Kidney (tissue), 14 donors: Measurements from ENCODE around the gene KCNJ16. TPM values are rescaled to one million over a fixed set of nuclear protein-coding genes. Genes with fewer than 3 reads are reported as not detected.

Source experiments
- DNase-seq, 5 donors: peaks; one replicate each; pipeline ENCODE4 v3.0.0-alpha.2; 2013 to 2020
- FAIRE-seq: peaks from 2 replicates; lab custom pipeline; 2012; peaks lifted over from hg19 to GRCh38; lab: Jason Lieb, UNC
- H3K27ac ChIP-seq, 2 donors: one replicate each; pipeline ENCODE4 v1.7.0; 2013; ENCODE audit warnings: low read depth in 2 of 2, low read length in 2 of 2, inconsistent platforms in 1 of 2
- H3K27me3 ChIP-seq: one replicate; pipeline ENCODE4 v1.7.1; 2013; ENCODE audit warnings: low read length, inconsistent platforms; ENCODE audit not compliant: control insufficient read depth, insufficient read depth
- H3K36me3 ChIP-seq, 3 donors: one replicate each; pipeline versions ENCODE4 v1.7.0 to v1.7.1; 2013; ENCODE audit warnings: low read length in 3 of 3, control low read depth in 1 of 3, inconsistent platforms in 1 of 3; ENCODE audit not compliant: insufficient read depth in 3 of 3, control insufficient read depth in 2 of 3
- H3K4me1 ChIP-seq, 3 donors: one replicate each; pipeline versions ENCODE4 v1.7.0 to v1.7.1; 2013; ENCODE audit warnings: low read length in 3 of 3, inconsistent platforms in 1 of 3, low read depth in 1 of 3; ENCODE audit not compliant: control insufficient read depth in 2 of 3, insufficient read depth in 2 of 3
- H3K4me3 ChIP-seq, 3 donors: one replicate each; pipeline versions ENCODE4 v1.7.0 to v1.8.1; 2013; ENCODE audit warnings: low read length in 3 of 3, control low read depth in 1 of 3, inconsistent platforms in 1 of 3
- H3K9ac ChIP-seq, 3 donors: one replicate each; pipeline versions ENCODE4 v1.7.0 to v1.7.1; 2013; ENCODE audit warnings: low read length in 3 of 3, control low read depth in 1 of 3, inconsistent platforms in 1 of 3
- H3K9me3 ChIP-seq, 3 donors: one replicate each; pipeline versions ENCODE4 v1.7.0 to v1.7.1; 2013; ENCODE audit warnings: low read length in 3 of 3, control low read depth in 1 of 3, inconsistent platforms in 1 of 3; ENCODE audit not compliant: control insufficient read depth in 2 of 3, insufficient read depth in 1 of 3
- CTCF ChIP-seq: IDR thresholded peaks from 3 replicates; pipeline ENCODE4 v1.5.1; 2012; ENCODE audit warnings: mild to moderate bottlenecking, moderate library complexity, borderline replicate concordance; ENCODE audit not compliant: insufficient read depth; ENCODE audit errors: extremely low read depth
- intact Hi-C: fragments of 100-400 bp; cut with DNase I; formaldehyde crosslinking; loops from one replicate; pipeline ENCODE4 v1.11.1; 2022
- polyA plus RNA-seq: library from polyadenylated mRNA; stranded (reverse); fragments of 350-450 nt; fragmentation: Illumina TruSeq; extraction: RNeasy Lipid Tissue Mini Kit (QIAGEN cat#74804); gene quantifications from one replicate; pipeline ENCODE4 v1.2.3, GENCODE V29; 2014; ENCODE audit warnings: low read depth, low replicate concordance; ENCODE audit not compliant: insufficient read depth
- total RNA-seq: library from RNA; stranded (reverse); fragmentation: NEBNext Ultra II Directional; extraction: Animal tissue kit (Norgen Biotek cat#: 25700); gene quantifications from one replicate; pipeline ENCODE4 v1.2.1, GENCODE V29; 2021
- donor health status: control.
- donor health status: control.
- donor health status: control.
- donor health status: control.
- donor health status: control.
- donor health status: DM: yes; HTN: yes; CAD: no.
- donor health status: Normal renal cell carcinoma (clear cell type).

The KCNJ16 gene
- total and polyA plus RNA-seq, 2 donors from 2014 or later = 163 to 281 TPM

GRCh38 chr17:70184770-70185169 lies 109.7 kb downstream of the KCNJ16 start:
- FAIRE-seq (no peak), DNase-seq (no peak)
- Histone ChIP-seq H3K4me1 (no peaks in the 10 kb centered on the region), H3K27ac (no peak overlapping the region), H3K9ac (no peak overlapping the region), H3K36me3 (no peaks in the 10 kb centered on the region), H3K27me3 (no peaks in the 10 kb centered on the region), H3K9me3 (no peaks in the 10 kb centered on the region), H3K4me3 (no peak overlapping the region)
- no peak for TF ChIP-seq CTCF
- intact Hi-C loops = no loop called here

Other genes starting within 250 kb of the KCNJ16 start
- gene KCNJ2, start 94.3 kb downstream of the KCNJ16 start, total RNA-seq = 4.4 TPM
- 0.71 TPM for gene KCNJ2, start 94.3 kb downstream of the KCNJ16 start, polyA plus RNA-seq